GM21367 (cell line): ENCODE results near the gene MYBPH.

Source experiments
- ATAC-seq: cut with Tn5 transposase; IDR thresholded peaks from one replicate; pipeline ENCODE4 v1.9.1; 2021; ENCODE audit not compliant: unreplicated experiment

Gene MYBPH

DNA sequence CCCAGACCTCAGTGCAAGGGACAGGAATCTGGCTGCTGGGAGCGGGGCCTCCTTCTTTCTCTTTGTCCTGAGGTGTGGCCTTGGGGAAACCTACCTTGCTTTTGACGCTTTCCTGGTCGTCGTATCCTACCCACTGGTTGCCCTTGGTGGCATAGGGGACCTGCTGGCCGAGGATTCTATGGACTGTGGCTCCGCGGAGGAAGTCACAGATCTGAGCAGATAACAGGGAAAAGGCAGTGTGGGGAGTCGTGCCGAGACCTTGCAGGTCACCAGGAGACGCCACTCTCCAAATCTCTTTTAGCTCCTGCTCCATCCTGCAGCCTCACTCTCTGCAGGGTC is 4.0 kb upstream of the MYBPH start:
- ATAC-seq, result no peak

DNA sequence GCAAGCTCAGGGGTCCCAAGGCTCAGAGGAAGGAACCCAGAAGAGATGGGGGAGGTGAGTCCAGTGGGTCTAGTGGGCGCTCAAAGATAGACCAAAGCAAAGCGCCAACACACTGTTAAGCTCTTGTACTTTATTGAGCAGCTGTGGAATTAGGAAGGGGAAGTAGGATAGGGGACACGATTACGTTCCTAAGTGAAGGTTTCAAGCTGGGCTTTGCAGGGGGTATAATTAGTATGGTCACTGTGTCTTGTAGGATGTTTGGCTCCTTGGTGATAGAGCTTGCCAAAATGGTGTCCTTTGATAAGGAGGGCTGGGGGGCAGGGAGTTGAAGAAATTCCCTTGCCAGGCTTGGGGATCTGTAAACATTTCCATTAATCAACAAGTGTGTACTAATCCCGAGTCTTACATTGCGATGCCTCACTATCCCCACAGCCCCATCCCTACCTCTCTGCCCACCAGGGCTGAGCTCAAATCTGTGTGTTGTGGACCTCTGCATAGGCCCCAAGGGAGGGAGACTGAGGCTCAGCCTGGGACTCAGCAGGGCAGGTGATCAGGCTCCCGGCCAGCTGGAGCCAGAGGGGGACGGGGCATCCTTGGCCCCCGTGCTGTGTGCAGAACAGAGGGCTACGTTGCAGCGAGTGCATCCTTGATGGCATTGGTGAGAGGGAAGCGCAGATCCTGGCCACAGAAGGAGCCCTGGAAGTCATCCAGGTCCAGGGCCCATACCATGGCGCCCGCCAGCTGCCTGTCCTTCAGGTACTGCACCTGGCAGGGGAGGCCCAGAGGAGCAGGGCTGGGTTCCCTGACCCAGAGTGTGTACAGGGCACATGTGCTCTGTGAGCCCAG is 3.4 kb upstream of the MYBPH start:
- no peak for ATAC-seq

DNA sequence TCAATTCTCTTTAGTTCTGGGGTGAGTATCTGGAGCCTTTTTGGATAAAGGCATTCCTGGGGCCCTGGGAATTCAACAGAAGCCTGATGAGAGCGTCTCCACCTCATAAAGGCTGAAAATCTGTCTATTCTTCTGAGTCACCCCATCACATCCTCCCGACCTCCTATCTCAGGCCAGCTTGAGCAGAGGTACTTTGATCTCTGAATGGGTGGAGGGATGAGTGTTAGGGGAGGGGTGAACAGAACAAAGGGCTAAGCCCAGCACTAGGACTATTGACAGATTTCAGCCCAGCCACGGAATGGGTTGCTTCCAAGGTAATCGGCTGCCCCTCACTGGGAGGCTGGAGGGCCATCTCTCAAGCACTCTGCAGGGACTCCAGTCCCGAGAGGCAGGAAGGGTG is 2.5 kb upstream of the MYBPH start:
- no peak for ATAC-seq

DNA sequence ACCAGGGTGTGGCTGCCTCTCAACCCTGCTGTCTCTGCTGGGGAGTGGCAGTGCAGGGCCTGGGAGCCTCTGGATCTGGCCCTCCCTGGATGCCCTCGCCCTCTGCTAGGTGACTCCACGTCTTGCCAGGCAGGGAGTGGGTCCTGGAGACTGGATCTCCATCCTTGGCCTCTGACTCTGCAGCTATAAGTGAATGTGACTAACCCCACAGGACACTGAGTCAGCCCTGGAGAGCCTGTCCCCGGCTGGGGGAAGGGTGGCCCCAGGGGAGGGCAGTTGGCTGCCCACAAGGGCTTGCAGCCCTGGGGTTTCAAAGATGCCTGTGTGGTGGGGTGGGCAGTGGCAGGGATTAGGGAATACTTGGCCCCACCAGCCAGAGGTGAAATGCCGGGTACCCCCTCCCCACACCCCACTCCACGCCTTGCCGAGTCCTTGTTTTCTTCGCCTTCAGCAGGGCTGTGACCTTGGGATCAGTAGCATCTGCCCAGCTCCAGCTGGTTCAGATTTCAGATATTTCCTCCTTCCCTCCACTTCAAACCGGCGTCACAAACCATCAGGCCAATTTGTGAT is 1.9 kb upstream of the MYBPH start:
- no peak for ATAC-seq

DNA sequence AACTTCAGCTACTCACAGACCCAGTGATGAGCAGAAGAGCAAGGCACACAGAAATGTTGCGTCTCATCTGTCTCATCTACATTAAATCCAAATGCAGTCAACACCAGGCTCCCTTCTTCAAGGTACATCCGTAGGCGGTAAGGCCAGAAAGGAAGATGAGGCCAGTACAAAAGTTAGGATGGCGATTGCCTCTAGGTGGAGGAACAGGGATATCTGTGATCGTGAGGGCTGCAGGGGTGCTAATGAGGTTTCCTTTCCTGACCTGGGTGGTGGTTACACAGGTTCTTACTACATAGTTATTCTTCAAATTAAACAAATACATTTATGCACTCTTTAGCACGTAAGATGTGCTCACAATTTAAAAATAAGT is 1.4 kb upstream of the MYBPH start:
- ATAC-seq, result no peak

DNA sequence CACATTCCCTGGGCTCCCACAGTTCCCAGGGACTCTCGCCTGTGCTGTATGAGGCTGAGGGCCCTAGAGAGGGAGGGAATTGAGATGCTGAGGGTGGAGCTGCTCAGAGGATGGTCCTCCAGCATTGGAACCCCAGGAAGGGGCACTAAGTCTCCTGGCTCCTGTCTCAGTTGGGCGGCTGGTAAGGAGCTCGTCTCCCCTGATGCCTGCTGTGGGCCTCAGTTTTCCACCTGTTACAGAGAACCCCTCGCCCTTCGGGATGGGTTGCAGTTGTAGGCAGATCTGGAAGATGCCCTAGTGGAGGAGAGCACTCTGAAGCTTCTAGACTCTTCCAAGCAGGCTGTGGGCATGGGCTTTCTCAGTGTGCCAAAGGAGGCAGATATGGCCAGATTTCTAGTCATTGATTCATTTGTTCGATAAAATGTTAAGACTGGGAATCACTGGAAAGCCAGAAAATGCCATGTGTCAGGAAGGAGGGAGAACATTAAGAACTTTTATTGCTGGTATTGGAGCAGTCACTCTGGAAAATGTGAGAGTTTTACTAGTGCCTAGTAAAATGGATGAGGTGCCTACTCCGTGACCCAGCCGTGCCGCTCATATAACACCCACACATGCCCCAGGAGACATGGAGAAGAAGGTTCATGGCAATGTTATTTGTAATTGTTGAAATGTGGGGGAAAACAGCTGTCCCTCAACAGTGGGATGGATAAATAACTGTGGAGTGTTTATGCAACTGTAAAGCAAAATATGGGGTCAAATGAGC is 828 bp upstream of the MYBPH start:
- ATAC-seq, result no peak

DNA sequence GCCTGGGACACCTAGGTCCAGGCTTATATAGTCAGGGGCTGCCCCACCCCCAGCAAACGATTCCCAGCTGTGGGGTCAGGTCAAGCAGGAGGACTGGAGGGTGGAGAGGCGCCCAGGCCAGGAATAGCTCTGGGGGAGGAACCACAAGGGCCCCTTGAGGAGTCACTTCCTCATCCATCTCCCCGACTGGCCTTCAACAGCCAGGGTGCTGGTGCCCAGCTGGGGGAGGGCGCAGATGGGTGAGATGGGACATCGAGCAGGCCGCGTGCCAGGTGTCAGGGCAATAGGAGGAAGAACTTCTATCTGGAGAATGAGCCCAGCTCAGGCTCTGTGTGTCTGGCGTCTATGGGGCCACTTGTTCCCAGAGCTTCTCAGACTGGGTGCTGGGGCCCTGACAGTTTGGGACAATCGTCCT is 208 bp upstream of the MYBPH start:
- ATAC-seq, result no peak

DNA sequence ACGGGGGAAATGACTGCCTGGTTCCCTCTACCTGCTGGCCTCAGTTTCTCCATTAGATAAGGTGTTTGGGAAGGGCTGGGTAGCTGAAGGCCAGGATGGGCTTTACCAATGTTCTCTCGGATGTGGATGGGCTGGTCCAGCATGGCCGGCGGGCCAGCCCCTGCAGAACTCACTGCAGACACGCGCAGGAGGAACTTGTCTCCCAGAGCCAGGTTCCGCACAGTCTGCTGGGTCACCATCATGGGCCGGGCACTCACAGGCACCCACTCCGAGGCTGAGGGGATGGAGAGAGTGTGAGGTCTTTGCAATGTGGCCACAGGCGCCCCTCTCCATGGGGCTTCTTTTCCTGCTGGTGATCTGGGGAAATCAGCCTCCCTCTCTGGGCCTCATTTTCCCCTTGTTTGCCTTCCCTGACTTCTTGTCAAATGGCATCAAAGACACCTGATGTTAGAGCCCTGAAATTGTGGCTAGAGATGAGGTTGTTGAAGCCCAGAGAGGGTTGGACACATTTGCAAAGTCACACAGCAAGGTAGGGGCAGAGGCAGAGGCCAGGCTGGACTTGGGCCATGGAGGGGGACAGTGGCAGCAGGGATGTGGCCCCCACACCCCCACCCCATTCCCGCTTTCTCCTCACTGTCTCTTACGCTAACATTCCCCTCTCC is 1.2 kb downstream of the MYBPH start:
- ATAC-seq, result no peak

DNA sequence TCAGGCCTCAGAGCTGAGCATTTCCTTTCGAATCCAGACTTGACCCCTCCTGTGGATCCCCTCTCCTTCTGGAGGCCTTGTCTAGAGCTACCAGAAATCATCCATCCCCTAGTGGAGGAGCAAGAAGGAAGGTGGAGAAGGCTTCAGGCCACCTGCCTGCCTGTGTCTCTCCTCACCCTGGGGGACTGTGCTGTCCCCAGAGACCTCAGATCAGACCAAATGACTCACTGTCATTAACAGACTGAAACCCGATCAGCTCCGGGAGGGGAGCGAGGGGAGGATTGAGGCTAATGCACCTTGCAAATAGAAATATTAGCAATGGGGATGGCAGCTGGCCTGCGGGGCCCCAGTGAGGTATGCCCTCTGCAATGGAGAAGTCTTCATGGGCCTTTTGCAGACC is 2.1 kb downstream of the MYBPH start:
- peak; percentile 74 for ATAC-seq

DNA sequence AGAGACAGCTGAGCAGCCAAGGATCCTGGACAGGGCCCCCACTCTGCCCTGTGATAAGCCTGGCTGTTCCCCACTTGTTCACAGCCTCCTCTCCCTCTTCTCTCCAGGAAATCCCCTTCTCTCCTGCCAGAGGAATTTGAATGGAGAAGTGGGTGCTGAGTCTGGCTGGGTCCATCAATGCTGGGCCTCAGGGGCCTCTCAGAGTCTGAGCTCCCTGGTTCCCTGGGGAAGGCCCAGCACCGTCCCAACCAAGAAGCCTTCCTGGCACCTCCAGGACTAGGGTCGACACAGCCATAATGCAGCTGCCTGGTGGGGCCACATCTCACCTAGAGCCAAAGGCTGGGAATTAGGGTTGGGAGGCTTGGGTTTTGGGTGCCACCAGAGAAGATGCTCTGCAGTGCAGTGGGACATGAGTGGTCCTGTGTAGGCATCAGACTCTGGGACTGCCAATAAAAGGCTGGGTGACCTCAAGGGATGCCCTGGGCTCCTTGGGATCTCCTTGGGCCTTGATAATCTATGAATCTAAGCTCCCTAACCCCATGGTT is 2.5 kb downstream of the MYBPH start:
- ATAC-seq, result no peak

DNA sequence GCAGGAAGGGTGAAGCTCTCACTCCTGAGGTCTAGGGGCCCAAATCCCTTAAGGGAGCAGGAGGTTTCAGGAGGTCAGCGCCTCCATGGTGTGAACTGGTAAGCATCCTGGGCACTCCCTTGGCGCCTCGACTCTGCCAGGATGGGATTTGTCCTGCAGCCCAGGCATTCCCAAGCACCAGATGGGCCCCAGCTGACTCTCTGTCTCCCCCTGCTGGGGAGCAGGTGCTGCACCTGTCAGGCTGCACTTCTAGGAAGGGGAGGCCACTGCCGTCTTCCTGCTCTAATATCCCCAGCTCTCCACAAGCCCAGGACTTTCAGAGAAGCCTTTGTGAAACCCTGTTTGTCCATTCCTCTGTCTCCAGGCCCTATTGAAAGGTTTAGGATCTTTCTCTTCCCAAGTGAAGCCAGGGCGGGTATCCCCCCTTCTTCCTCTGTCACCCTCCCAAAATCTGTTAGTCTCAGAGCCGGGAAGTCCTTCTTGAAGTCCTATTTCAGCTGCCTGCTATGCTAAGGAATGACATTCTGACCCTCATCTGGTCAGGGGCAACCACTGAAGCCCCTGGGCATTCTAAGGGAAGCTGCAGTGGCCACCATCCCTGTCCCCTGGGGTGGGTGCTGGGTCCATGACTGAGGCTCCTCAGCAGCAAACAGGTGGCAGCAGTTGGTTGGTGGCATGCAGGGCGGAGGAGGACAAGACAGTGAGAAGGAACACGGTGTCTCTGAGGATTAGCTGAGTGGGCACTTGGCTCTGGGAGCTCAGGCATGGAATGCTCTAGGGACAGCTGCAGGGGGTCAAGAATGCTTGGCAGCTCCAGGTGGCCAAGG is 3.2 kb downstream of the MYBPH start:
- ATAC-seq, result no peak

DNA sequence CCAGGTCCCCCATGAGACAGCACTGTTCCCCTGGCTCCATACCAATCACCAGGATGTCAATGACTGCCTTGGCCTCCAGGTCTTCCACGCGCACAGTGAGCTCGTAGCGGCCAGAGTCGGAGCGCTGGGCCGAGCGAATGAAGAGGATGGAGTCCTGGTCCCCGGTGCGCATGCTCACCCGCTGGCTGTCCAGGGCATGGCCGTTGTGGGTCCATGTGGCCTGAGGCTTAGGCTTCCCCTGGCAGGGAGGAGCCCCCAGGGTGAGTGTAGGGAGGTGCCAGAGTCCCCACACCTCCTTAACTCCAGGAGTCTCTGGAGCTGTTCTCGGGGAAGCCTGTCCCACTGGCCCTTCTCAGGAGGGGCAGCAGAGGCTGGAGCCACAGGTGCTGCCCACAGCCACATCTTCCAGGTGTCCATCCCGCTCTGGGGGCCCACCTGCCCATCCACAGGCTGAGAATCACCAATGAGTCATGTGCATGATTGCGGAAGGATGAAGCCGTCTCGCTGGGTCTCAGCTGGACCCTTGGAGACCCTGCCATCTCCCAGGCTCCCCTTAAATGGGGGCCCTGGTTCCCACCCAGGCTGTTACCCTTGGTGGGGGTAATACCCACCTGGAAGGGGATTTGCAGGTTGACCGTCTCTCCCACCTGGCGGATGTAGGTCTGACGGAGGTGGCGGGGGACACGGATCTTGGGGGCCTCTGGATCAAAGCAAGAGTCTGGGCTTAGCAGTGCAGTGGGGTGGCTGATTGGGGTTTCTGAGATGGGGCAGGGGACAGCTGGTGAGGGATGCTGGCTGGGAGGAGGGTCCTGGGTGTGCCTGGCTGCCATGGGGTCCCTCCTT is 4.1 kb downstream of the MYBPH start:
- no peak for ATAC-seq

DNA sequence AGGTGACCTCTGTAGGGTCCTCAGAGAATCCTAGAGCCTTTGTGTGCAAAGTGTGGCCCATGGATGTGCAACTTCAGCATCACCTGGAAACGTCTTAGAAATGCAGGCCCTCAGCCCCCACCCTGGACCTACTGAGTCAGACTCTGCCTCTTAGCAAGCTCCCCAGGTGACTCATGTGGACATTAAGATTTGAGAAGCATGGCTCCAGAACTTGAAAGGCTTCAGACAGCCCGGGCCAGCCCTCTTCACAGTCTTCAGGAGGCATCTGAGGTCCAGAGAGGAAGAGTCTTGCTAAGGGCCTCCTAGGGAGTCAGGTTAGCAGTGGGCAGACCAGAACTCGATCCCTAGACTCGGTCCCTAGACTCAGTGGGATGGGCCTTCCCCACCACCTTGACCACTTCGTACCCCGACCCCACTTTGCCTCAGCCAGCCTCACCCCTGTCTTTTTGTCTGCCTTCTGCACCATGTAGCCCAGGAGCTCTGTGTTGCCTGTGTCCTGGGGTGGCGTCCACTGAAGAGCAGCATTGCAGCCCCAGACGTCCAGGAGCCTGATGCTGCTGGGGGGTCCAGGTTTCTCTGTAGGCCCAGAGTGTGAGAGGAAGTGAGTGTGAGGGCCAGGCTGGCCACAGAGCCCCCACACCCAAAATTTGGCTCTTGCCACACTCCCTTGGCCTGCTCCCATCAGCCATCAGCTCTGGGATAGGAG is 4.8 kb downstream of the MYBPH start:
- no peak for ATAC-seq

DNA sequence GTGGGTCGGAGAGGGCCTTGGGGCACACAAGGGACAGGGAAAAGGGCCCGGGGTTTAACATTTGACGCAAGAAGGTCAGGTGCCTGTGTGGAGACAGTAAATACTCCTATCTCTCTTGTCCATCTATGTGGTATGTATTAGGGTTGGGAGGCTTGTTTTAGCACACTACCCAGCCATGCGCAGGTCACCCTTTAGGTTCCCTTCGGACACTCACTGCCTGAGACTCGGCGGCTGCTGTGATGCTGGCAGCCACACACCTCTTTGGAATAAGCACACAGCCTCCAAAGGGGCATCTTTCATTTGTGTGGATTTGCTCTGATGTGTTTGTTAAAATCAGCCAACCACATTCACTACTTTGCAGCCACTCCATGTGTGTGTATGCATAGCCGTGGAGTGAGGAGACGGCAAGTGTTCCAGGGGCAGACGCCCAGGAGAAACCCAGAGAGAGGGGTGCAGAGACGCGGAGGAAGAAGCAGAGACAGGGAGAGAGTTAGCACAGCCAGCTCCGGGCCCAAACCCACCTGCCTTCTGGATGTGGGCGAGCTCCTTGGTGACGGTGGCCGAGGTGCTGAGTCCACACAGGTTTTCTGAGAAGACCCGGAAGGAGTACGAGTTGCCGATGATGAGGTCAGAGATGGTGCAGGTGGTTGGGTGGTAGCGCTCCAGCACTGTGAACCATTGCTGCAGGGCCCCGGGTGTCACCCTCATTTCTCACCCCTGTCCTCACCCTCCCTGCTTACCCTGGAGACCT is 5.7 kb downstream of the MYBPH start:
- no peak for ATAC-seq

DNA sequence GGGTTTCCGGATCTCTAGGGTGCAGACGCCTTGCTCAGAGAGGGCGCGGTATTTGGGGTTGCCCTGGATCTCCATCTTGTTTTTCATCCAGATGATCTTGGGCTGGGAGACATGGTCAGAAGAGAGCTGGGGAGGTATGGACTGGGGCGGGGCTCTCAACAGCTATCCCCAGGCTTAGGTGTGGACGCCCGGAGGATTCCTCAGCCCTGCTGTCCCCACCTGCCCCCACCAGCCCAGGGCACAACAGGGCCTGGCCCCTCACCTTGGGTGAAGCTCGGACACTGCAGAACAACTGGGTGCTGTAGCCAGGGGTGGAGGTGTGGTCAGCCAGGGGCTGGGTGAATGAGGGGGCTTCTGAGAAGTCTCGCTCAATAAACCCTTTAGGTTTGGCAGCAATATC is 6.6 kb downstream of the MYBPH start:
- ATAC-seq, result no peak

DNA sequence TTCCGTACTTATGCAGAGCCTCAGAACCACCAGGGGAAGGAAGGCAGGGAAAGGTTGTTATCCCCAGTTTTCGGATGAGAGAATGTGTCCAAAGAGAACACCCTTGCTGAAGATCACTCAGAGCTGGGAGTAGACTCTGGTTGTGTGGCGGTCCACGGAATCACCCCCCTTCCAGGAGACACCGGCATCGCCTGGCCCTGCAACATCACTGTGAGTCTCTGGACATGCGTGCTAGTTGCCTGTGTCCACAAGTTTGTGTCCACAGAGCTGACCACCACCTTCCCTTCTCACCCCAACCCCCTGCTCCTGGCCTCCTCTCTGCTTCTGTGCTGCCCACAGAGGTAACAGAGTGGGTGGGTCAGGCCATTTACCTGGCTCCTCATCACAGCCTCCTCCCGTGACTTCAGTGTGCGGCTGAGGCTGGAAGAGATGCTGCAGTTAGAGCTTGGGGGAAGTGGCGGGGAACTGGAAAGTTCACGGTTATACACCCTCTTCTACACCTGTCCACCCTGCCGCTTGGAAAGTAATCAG is 7.3 kb downstream of the MYBPH start:
- no peak for ATAC-seq

DNA sequence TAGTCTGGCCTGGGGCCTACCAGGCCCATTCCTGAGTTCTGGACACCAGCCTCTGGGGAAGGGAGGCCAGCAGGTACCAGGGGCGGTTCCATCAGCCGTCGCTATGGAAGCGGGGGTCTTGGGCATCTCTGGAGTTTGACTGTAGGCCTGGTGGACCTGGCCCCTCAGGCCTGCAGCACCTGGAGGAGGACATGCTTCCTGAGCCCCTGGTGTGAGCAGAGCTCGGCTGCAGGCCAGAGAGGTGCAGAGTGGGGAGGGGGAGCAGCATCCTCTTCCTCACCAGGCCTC is 7.8 kb downstream of the MYBPH start:
- no peak for ATAC-seq
